ENCODE results near the gene POTEE.

DNA sequence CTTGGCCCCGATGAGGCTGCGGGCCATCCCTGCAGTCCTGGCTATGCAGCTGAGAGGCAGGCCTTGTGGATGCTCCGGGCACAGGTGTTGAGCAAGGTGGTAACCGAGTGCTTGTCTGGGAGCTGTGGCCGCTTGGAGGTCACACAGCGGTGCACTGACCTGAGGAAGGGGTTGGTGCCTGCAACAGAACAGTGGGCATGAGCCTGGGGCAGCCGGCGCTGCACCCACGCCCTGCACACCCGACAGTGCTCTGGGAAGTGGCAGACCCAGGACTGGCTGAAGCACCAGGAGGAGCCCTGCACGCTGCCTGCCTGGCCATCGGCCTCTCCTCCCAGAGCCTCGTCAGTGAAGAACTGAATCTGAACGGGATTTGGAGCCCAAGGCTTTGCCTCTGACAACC, 8.2 kb upstream of the POTEE start:
- TF ChIP-seq CTCF (IDR thresholded peaks at IDR 0.05): no peak
- no peak for TF ChIP-seq EZH2 (IDR thresholded peaks at IDR 0.05; ENCODE audit: borderline replicate concordance, insufficient read depth, low read depth, low read length, poor library complexity, severe bottlenecking)

All from B cell (primary cell).